ENCODE results near the gene ZFAND5. TPM values are rescaled to one million over a fixed set of nuclear protein-coding genes. Genes with fewer than 3 reads are reported as not detected.

The ZFAND5 gene
- total and polyA plus RNA-seq, 2 of the 13 experiments (the other 11 are each of a cell fraction or from before 2014, with no cell fraction given), result 53.4 to 60.2 TPM

DNA sequence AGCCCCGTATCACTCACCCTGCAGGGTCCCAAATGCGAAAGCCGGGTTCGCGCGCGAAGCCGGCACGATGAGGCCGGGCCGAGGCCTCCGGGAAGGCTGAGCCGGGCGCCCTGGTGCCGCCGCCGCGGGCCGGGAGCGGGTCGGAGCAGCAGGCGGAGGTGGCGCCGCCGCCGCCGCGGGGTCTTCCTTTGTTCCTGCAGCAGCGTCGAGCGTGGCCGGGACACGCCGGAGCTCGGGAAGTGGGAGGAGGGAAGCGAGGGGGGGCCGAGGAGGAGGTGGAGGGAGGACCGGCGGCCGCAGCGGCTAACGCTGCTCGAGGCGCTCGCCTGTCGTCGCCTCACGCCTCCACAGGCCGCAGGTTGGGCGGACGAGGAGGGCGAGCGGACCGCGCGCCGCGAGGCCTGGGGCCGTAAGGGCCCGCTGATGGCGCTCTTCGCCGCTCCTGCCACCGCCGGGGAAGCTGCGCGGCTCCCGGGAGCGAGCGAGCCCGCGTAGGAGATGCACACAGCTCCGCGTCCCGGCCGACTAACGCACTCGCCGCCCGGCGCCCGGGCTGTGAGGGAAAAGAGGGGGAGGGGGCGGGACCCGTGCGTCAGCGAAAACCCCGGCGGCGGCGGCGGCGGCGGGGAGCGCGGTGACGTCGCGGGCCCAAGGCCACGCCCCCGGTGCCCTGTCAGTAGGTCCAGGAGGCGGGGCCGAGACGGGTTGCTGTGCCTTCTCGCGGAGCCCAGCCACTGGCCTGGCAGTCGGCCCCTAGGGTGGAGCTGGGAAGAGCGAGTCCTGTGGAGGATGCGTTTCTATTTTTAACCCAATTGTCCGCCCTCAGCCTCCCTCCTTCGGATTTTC lies at the start of gene ZFAND5 (continued):
- TF ChIP-seq, protein P1, sequence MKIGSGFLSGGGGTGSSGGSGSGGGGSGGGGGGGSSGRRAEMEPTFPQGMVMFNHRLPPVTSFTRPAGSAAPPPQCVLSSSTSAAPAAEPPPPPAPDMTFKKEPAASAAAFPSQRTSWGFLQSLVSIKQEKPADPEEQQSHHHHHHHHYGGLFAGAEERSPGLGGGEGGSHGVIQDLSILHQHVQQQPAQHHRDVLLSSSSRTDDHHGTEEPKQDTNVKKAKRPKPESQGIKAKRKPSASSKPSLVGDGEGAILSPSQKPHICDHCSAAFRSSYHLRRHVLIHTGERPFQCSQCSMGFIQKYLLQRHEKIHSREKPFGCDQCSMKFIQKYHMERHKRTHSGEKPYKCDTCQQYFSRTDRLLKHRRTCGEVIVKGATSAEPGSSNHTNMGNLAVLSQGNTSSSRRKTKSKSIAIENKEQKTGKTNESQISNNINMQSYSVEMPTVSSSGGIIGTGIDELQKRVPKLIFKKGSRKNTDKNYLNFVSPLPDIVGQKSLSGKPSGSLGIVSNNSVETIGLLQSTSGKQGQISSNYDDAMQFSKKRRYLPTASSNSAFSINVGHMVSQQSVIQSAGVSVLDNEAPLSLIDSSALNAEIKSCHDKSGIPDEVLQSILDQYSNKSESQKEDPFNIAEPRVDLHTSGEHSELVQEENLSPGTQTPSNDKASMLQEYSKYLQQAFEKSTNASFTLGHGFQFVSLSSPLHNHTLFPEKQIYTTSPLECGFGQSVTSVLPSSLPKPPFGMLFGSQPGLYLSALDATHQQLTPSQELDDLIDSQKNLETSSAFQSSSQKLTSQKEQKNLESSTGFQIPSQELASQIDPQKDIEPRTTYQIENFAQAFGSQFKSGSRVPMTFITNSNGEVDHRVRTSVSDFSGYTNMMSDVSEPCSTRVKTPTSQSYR (CRISPR knock-in tag; IDR thresholded peaks at IDR 0.05; ENCODE audit: borderline replicate concordance), result peak; percentile 70; the same call in 1 of the 2 replicates
- TF ChIP-seq, protein P2, sequence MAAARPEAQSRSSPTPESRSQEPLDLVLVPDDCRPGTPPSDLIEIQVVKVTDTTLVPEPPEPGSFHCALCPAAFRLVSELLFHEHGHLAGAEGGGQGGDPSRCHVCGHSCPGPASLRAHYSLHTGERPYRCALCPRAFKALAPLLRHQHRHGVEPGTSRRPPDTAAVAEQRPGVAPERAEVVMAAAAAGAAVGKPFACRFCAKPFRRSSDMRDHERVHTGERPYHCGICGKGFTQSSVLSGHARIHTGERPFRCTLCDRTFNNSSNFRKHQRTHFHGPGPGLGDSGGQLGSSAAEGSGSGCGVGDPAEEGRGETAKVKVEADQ (CRISPR knock-in tag; IDR thresholded peaks at IDR 0.05; ENCODE audit: borderline replicate concordance), result peak; percentile 24; the same call in 1 of the 2 replicates
- TF ChIP-seq ZNF431 (CRISPR knock-in tag; IDR thresholded peaks at IDR 0.05; ENCODE audit: borderline replicate concordance, low read depth) (peak; percentile 84), ATF1 (CRISPR knock-in tag; IDR thresholded peaks at IDR 0.05) (no peak), IKZF4 (CRISPR knock-in tag; IDR thresholded peaks at IDR 0.05; ENCODE audit: borderline replicate concordance, low read depth, not compliant biosample characterization) (no peak), NBN (conservative IDR thresholded peaks at IDR 0.05) (no peak), GTF2F1 (IDR thresholded peaks at IDR 0.05; ENCODE audit: low read length) (peak; percentile 85), ESRRA (CRISPR knock-in tag; IDR thresholded peaks at IDR 0.05; ENCODE audit: low read depth) (no peak; the same call in none of the 2 replicates), EHMT2 (IDR thresholded peaks at IDR 0.05; ENCODE audit: borderline replicate concordance, low read depth, low read length) (no peak), NONO (IDR thresholded peaks at IDR 0.05) (no peak), NONO (CRISPR knock-in tag; conservative IDR thresholded peaks at IDR 0.05) (peak; percentile 92), ZNF75D (CRISPR knock-in tag; IDR thresholded peaks at IDR 0.05; ENCODE audit: borderline replicate concordance) (no peak), ZNF788 (CRISPR knock-in tag; IDR thresholded peaks at IDR 0.05; ENCODE audit: borderline replicate concordance) (peak; percentile 70), RCOR2 (CRISPR knock-in tag; IDR thresholded peaks at IDR 0.05) (no peak), TCF12 (IDR thresholded peaks at IDR 0.05) (no peak), TCF12 (CRISPR knock-in tag; IDR thresholded peaks at IDR 0.05) (no peak; the same call in 1 of the 2 replicates), ZSCAN22 (CRISPR knock-in tag; IDR thresholded peaks at IDR 0.05) (0 out of 2 replicates have a peak, but pooled peaks have one; percentile 26), NFATC3 (CRISPR knock-in tag; IDR thresholded peaks at IDR 0.05) (no peak), ZNF180 (CRISPR knock-in tag; IDR thresholded peaks at IDR 0.05; ENCODE audit: borderline replicate concordance, low read depth) (no peak), CBX1 (IDR thresholded peaks at IDR 0.05; ENCODE audit: low read depth) (peak; percentile 66), SP1 (IDR thresholded peaks at IDR 0.05) (no peak), SP1 (CRISPR knock-in tag; IDR thresholded peaks at IDR 0.05) (peak; percentile 73), PITX1 (CRISPR knock-in tag; IDR thresholded peaks at IDR 0.05) (peak; percentile 14; the same call in 1 of the 2 replicates), SNRNP70 (IDR thresholded peaks at IDR 0.05; ENCODE audit: low read depth, low read length) (no peak)
- TF ChIP-seq, protein P3, sequence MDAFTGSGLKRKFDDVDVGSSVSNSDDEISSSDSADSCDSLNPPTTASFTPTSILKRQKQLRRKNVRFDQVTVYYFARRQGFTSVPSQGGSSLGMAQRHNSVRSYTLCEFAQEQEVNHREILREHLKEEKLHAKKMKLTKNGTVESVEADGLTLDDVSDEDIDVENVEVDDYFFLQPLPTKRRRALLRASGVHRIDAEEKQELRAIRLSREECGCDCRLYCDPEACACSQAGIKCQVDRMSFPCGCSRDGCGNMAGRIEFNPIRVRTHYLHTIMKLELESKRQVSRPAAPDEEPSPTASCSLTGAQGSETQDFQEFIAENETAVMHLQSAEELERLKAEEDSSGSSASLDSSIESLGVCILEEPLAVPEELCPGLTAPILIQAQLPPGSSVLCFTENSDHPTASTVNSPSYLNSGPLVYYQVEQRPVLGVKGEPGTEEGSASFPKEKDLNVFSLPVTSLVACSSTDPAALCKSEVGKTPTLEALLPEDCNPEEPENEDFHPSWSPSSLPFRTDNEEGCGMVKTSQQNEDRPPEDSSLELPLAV (CRISPR knock-in tag; conservative IDR thresholded peaks at IDR 0.05; ENCODE audit: low read depth), result no peak
- TF ChIP-seq, protein P4, sequence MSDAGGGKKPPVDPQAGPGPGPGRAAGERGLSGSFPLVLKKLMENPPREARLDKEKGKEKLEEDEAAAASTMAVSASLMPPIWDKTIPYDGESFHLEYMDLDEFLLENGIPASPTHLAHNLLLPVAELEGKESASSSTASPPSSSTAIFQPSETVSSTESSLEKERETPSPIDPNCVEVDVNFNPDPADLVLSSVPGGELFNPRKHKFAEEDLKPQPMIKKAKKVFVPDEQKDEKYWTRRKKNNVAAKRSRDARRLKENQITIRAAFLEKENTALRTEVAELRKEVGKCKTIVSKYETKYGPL (CRISPR knock-in tag; IDR thresholded peaks at IDR 0.05), result no peak

Data from HepG2 (cell line).